GM21723 (cell line): ENCODE results near the gene AOPEP.
"Not testable (repeated sequence)": the region's sequence is repeated elsewhere in the genome, so short reads cannot be mapped to it uniquely, and the experiment has no call there.

Experiments used
- ATAC-seq: cut with Tn5 transposase; IDR thresholded peaks from one replicate; pipeline ENCODE4 v1.9.1; 2021; ENCODE audit warnings: mild to moderate bottlenecking, moderate library complexity; ENCODE audit not compliant: unreplicated experiment

The AOPEP gene

GRCh38 chr9:94867281-94867841, 140.9 kb downstream of the AOPEP start:
- ATAC-seq, result no peak

- no peak for ATAC-seq
These were observed 141.4 kb downstream of the AOPEP start for GRCh38 chr9:94867842-94868312.

- no peak for ATAC-seq
These were observed 142.0 kb downstream of the AOPEP start for GRCh38 chr9:94868464-94868863.

- ATAC-seq, result no peak
These were observed 142.9 kb downstream of the AOPEP start for GRCh38 chr9:94869415-94869843.

- no peak for ATAC-seq
These were observed 143.9 kb downstream of the AOPEP start for GRCh38 chr9:94870465-94870792.

- no peak for ATAC-seq
These were observed 144.5 kb downstream of the AOPEP start for GRCh38 chr9:94870793-94871558.

GRCh38 chr9:94872083-94872833, 145.8 kb downstream of the AOPEP start:
- ATAC-seq, result no peak

- no peak for ATAC-seq
These were observed 146.5 kb downstream of the AOPEP start for GRCh38 chr9:94872891-94873511.

GRCh38 chr9:94874316-94874715, 147.8 kb downstream of the AOPEP start:
- ATAC-seq, result no peak

GRCh38 chr9:94875300-94876020, 149.0 kb downstream of the AOPEP start:
- ATAC-seq, result peak; percentile 90

GRCh38 chr9:94878804-94879203, 152.3 kb downstream of the AOPEP start:
- ATAC-seq, result not testable (repeated sequence)

GRCh38 chr9:94879230-94879629, 152.7 kb downstream of the AOPEP start:
- no peak for ATAC-seq

- ATAC-seq, result no peak
These were observed 154.5 kb downstream of the AOPEP start for GRCh38 chr9:94881023-94881422.

GRCh38 chr9:94881454-94881853, 155.0 kb downstream of the AOPEP start:
- ATAC-seq, result no peak

- no peak for ATAC-seq
These were observed 155.4 kb downstream of the AOPEP start for GRCh38 chr9:94881940-94882339.

- ATAC-seq, result no peak
These were observed 156.6 kb downstream of the AOPEP start for GRCh38 chr9:94882966-94883641.

GRCh38 chr9:94885854-94886447, 159.5 kb downstream of the AOPEP start:
- no peak for ATAC-seq

GRCh38 chr9:94887721-94888120, 161.2 kb downstream of the AOPEP start:
- ATAC-seq, result no peak

- ATAC-seq, result no peak
These were observed 162.3 kb downstream of the AOPEP start for GRCh38 chr9:94888775-94889174.

- no peak for ATAC-seq
These were observed 163.1 kb downstream of the AOPEP start for GRCh38 chr9:94889628-94890027.
